HepG2 (cell line): ENCODE results near the gene CTSO. TPM values are rescaled to one million over a fixed set of nuclear protein-coding genes. Genes with fewer than 3 reads are reported as not detected.

Source experiments
- BRF2 ChIP-seq: sonication (generic); formaldehyde crosslinking; IDR thresholded peaks from 2 replicates; pipeline ENCODE4 v1.8.1; 2022; ENCODE audit warnings: mild to moderate bottlenecking, missing genetic modification reagents
- DMTF1 ChIP-seq: sonication (generic); formaldehyde crosslinking; IDR thresholded peaks from 2 replicates; pipeline ENCODE4 v1.4.0; 2020; ENCODE audit warnings: mild to moderate bottlenecking, missing genetic modification reagents
- ELF1 ChIP-seq: sonication (generic); formaldehyde crosslinking; IDR thresholded peaks from 2 replicates; pipeline ENCODE4 v1.4.0; 2020; ENCODE audit warnings: missing genetic modification reagents
- GABPB1 ChIP-seq: IDR thresholded peaks from 2 replicates; pipeline ENCODE4 v1.6.1; 2016; ENCODE audit warnings: mild to moderate bottlenecking, missing genetic modification reagents, moderate library complexity, missing compliant biosample characterization
- KAT8 ChIP-seq: IDR thresholded peaks from 2 replicates; pipeline ENCODE4 v1.6.1; 2016; ENCODE audit warnings: missing genetic modification reagents, missing compliant biosample characterization
- SETDB1 ChIP-seq: sonication (generic); formaldehyde crosslinking; IDR thresholded peaks from 2 replicates; pipeline ENCODE4 v1.5.1; 2020; ENCODE audit warnings: missing genetic modification reagents, mild to moderate bottlenecking, borderline replicate concordance
- SRSF9 ChIP-seq: fragments of 200-400 bp; formaldehyde crosslinking; IDR thresholded peaks from 2 replicates; pipeline ENCODE4 v1.6.1; 2018; ENCODE audit warnings: borderline replicate concordance, mild to moderate bottlenecking, low read depth, low read length; ENCODE audit not compliant: insufficient read depth, poor library complexity, severe bottlenecking
- ZFP41 ChIP-seq: sonication (generic); formaldehyde crosslinking; IDR thresholded peaks from 2 replicates; pipeline ENCODE4 v1.4.0; 2020; ENCODE audit warnings: mild to moderate bottlenecking, missing genetic modification reagents, borderline replicate concordance
- ZMAT3 ChIP-seq: sonication (generic); formaldehyde crosslinking; conservative IDR thresholded peaks from 2 replicates; pipeline ENCODE4 v1.7.0; 2021; ENCODE audit warnings: missing genetic modification reagents
- ZNF18 ChIP-seq: sonication (generic); formaldehyde crosslinking; IDR thresholded peaks from 2 replicates; pipeline ENCODE4 v1.8.0; 2022; ENCODE audit warnings: mild to moderate bottlenecking, missing genetic modification reagents; ENCODE audit not compliant: insufficient replicate concordance
- ZNF274 ChIP-seq: sonication (generic); formaldehyde crosslinking; IDR thresholded peaks from 2 replicates; pipeline ENCODE4 v1.5.1; 2020; ENCODE audit warnings: mild to moderate bottlenecking, missing genetic modification reagents
- ZNF512 ChIP-seq: sonication (generic); formaldehyde crosslinking; IDR thresholded peaks from 2 replicates; pipeline ENCODE4 v1.4.0; 2020; ENCODE audit warnings: mild to moderate bottlenecking, missing genetic modification reagents
- ZNF543 ChIP-seq: sonication (generic); formaldehyde crosslinking; IDR thresholded peaks from 2 replicates; pipeline ENCODE4 v1.4.0; 2020; ENCODE audit warnings: mild to moderate bottlenecking, missing genetic modification reagents
- ZNF549 ChIP-seq: sonication (generic); formaldehyde crosslinking; IDR thresholded peaks from 2 replicates; pipeline ENCODE4 v1.5.0; 2020; ENCODE audit warnings: missing genetic modification reagents
- ZNF562 ChIP-seq: sonication (generic); formaldehyde crosslinking; IDR thresholded peaks from 2 replicates; pipeline ENCODE4 v1.8.0; 2022; ENCODE audit warnings: missing genetic modification reagents, borderline replicate concordance
- ZNF691 ChIP-seq: sonication (generic); formaldehyde crosslinking; IDR thresholded peaks from 2 replicates; pipeline ENCODE4 v1.4.0; 2020; ENCODE audit warnings: missing genetic modification reagents, low read depth, mild to moderate bottlenecking, borderline replicate concordance
- polyA plus RNA-seq, 8 experiments: library from polyadenylated mRNA; depleted of rRNA in 3 of 8; stranded (reverse) in 7 of 8; unstranded in 1 of 8; fragments of >200 nt; fragmentation: Illumina TruSeq in 4 of 8; extraction: Trizol in 4 of 8; gene quantifications; 2 replicates each; pipeline versions ENCODE4 v1.2.1 to v1.2.3, GENCODE V29; 2011 to 2016; ENCODE audit warnings: low read depth in 4 of 8, missing spikeins in 1 of 8, mixed read lengths in 1 of 8; ENCODE audit not compliant: insufficient read depth in 1 of 8
- total RNA-seq, 5 experiments: library from RNA; depleted of rRNA; stranded (reverse); fragments of >200 nt; fragmentation: Illumina TruSeq; extraction: Trizol; gene quantifications; 2 replicates each; pipeline ENCODE4 v1.2.3, GENCODE V29; 2016; ENCODE audit warnings: low read depth in 1 of 5
- TF ChIP-seq, protein P1 (sequence below): sonication (generic); formaldehyde crosslinking; IDR thresholded peaks from 2 replicates; pipeline ENCODE4 v1.5.1; 2020; ENCODE audit warnings: missing genetic modification reagents, mild to moderate bottlenecking, borderline replicate concordance

The CTSO gene
- total and polyA plus RNA-seq, 2 of the 13 experiments (the other 11 are each of a cell fraction or from before 2014, with no cell fraction given) = 0.07 to 0.17 TPM

DNA sequence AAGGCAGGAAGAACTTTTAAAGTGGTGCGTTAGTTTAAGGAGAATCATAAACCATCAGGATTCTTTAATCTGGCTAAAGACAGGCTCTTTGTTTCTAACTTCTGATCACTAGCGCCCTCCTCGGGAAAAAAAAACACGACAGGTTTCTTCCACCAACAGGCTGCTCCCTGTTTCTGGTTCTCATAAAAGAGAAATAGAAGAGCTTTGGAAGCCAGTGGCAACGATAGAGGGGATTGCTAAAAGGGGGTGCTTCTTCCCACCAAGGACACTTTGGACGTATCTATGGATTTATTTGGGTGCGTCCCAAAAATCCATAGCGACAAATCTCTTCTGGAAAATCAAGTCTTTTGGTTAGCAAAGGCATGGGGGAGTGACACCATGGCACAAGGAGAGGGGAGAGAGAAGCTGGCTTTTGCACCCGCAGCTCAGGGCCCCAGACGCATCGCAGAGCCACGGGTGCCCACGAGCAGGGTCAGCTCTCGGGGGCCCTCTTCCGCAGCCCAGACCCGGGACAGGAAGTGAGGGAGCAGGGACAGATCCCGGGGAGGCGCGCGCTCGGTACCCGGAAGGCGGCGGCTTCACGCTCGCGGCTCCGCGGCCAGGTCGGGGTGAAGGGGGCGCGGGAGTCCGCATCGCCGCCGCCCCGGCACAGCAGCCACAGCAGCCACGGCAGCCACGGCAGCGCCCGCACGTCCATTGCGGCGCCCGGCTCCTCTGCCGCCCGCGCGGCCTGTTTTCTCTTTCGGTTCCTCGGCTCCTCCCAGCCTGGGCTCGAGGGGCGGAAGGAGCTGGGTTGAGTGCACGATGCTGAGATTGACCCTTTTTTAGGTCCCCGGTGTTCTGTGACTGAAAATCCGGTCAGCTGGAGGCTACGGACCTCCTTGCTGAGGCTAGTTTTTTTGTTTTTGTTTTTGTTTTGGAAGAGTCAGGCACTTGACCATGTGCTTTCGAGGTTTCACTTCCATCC lies at the start of gene CTSO (continued):
- TF ChIP-seq DMTF1 (CRISPR knock-in tag) (no peak), ZNF543 (no peak), ZNF549 (no peak), ZMAT3 (CRISPR knock-in tag) (0 out of 2 replicates have a peak, but pooled peaks have one; percentile 29), KAT8 (CRISPR knock-in tag) (peak; percentile 78), GABPB1 (CRISPR knock-in tag) (peak; percentile 95), BRF2 (no peak), ZFP41 (CRISPR knock-in tag) (no peak), ZNF18 (CRISPR knock-in tag) (no peak), SRSF9 (no peak), SETDB1 (CRISPR knock-in tag) (peak; percentile 51; the same call in 1 of the 2 replicates), ZNF562 (CRISPR knock-in tag) (no peak), ELF1 (CRISPR knock-in tag) (peak; percentile 84), ZNF691 (peak; percentile 29; the same call in 1 of the 2 replicates), ZNF274 (CRISPR knock-in tag) (0 out of 2 replicates have a peak, but pooled peaks have one; percentile 41), ZNF512 (CRISPR knock-in tag) (0 out of 2 replicates have a peak, but pooled peaks have one; percentile 29)
- TF ChIP-seq, protein P1, sequence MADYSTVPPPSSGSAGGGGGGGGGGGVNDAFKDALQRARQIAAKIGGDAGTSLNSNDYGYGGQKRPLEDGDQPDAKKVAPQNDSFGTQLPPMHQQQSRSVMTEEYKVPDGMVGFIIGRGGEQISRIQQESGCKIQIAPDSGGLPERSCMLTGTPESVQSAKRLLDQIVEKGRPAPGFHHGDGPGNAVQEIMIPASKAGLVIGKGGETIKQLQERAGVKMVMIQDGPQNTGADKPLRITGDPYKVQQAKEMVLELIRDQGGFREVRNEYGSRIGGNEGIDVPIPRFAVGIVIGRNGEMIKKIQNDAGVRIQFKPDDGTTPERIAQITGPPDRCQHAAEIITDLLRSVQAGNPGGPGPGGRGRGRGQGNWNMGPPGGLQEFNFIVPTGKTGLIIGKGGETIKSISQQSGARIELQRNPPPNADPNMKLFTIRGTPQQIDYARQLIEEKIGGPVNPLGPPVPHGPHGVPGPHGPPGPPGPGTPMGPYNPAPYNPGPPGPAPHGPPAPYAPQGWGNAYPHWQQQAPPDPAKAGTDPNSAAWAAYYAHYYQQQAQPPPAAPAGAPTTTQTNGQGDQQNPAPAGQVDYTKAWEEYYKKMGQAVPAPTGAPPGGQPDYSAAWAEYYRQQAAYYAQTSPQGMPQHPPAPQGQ = no peak
